ENCODE results near the gene DGAT2. TPM values are rescaled to one million over a fixed set of nuclear protein-coding genes. Genes with fewer than 3 reads are reported as not detected.

Gene DGAT2
- total and polyA plus RNA-seq, 4 donors = 57.2 to 152 (median 108) TPM

DNA sequence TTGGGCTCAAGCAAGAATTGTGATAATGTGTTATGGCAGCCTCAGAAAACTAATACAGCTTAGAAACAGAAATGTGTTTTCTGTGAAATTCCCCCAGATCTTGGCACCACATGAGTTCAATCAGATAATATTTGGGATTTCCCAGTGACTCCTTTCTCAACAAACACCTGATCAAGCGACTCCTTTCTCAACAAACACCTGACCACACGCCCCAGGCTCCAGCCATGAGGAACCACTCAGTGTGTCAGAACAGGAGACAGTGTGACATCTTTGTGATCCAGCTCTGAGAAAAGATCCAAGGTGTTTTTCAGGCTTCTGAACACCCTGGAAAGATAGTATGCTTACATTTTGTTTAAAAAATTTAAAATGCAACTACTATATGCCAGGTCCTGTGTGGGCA, 44.5 kb downstream of the DGAT2 start:
- DNase-seq (ENCODE audit: low spot score) = no peak
- Histone ChIP-seq H3K9ac (ENCODE audit: low read depth in 1 of 2, low read length in 2 of 2) (no peak overlapping the region), H3K27ac (ENCODE audit: low read depth in 1 of 2, low read length in 2 of 2) (no peak overlapping the region), H3K4me3 (ENCODE audit: low read depth in 1 of 3, low read length in 3 of 3) (no peak overlapping the region), H3K4me1 (ENCODE audit: control insufficient read depth in 4 of 4, insufficient read depth in 4 of 4, low read length in 3 of 4) (peaks cover 2 to 22% (median 21%) of the 10 kb centered on the region in 4 donors), H3K36me3 (ENCODE audit: control insufficient read depth in 4 of 4, insufficient read depth in 3 of 4, low read depth in 1 of 4, low read length in 3 of 4) (no peaks in the 10 kb centered on the region), H3K27me3 (ENCODE audit: control insufficient read depth in 4 of 4, insufficient read depth in 4 of 4, low read length in 3 of 4) (no peaks in the 10 kb centered on the region), H3K9me3 (ENCODE audit: control insufficient read depth in 4 of 4, low read length in 3 of 4) (no peaks in the 10 kb centered on the region)
- WGBS = 79% methylated on average over 2 of the region's 2 CpGs
- TF ChIP-seq TAF1 (conservative IDR thresholded peaks at IDR 0.05) (no peak), FOXA1 (IDR thresholded peaks at IDR 0.05) (no peak), ZBTB33 (IDR thresholded peaks at IDR 0.05) (no peak), SP1 (IDR thresholded peaks at IDR 0.05) (no peak), EGR1 (IDR thresholded peaks at IDR 0.05; ENCODE audit: low read depth in 2 of 2) (no peak), ATF3 (IDR thresholded peaks at IDR 0.05) (no peak), NR2F2 (IDR thresholded peaks at IDR 0.05) (no peak), JUND (IDR thresholded peaks at IDR 0.05) (no peak), RXRA (IDR thresholded peaks at IDR 0.05) (no peak)

- Histone ChIP-seq H3K4me1 (ENCODE audit: control insufficient read depth in 4 of 4, insufficient read depth in 4 of 4, low read length in 3 of 4) (peaks cover 2 to 22% (median 22%) of the 10 kb centered on the region in 4 donors), H3K9me3 (ENCODE audit: control insufficient read depth in 4 of 4, low read length in 3 of 4) (no peaks in the 10 kb centered on the region), H3K27ac (ENCODE audit: low read depth in 1 of 2, low read length in 2 of 2) (no peak overlapping the region), H3K36me3 (ENCODE audit: control insufficient read depth in 4 of 4, insufficient read depth in 3 of 4, low read depth in 1 of 4, low read length in 3 of 4) (no peaks in the 10 kb centered on the region), H3K9ac (ENCODE audit: low read depth in 1 of 2, low read length in 2 of 2) (no peak overlapping the region), H3K27me3 (ENCODE audit: control insufficient read depth in 4 of 4, insufficient read depth in 4 of 4, low read length in 3 of 4) (no peaks in the 10 kb centered on the region), H3K4me3 (ENCODE audit: low read depth in 1 of 3, low read length in 3 of 3) (no peak overlapping the region)
- 87% methylated on average over 1 of the region's 1 CpG for WGBS
- DNase-seq (ENCODE audit: low spot score) = no peak
- no peak for TF ChIP-seq GABPA (IDR thresholded peaks at IDR 0.05 in 1 of 2, conservative IDR thresholded peaks at IDR 0.05 in 1 of 2)
- TF ChIP-seq HNF4G (IDR thresholded peaks at IDR 0.05) = no peak
- no peak for TF ChIP-seq TAF1 (conservative IDR thresholded peaks at IDR 0.05)
- no peak for TF ChIP-seq SP1 (IDR thresholded peaks at IDR 0.05)
- TF ChIP-seq HNF4A (conservative IDR thresholded peaks at IDR 0.05) = no peak
- no peak for TF ChIP-seq CTCF (IDR thresholded peaks at IDR 0.05; ENCODE audit: low read depth, low read length, missing input control)
- no peak for TF ChIP-seq JUND (IDR thresholded peaks at IDR 0.05)
- TF ChIP-seq NR2F2 (IDR thresholded peaks at IDR 0.05) = no peak
- TF ChIP-seq FOXA1 (IDR thresholded peaks at IDR 0.05) = no peak
- TF ChIP-seq ATF3 (IDR thresholded peaks at IDR 0.05) = no peak
- TF ChIP-seq EGR1 (IDR thresholded peaks at IDR 0.05; ENCODE audit: low read depth in 2 of 2) = no peak
- TF ChIP-seq RAD21 (IDR thresholded peaks at IDR 0.05) = no peak
- TF ChIP-seq, protein P1, sequence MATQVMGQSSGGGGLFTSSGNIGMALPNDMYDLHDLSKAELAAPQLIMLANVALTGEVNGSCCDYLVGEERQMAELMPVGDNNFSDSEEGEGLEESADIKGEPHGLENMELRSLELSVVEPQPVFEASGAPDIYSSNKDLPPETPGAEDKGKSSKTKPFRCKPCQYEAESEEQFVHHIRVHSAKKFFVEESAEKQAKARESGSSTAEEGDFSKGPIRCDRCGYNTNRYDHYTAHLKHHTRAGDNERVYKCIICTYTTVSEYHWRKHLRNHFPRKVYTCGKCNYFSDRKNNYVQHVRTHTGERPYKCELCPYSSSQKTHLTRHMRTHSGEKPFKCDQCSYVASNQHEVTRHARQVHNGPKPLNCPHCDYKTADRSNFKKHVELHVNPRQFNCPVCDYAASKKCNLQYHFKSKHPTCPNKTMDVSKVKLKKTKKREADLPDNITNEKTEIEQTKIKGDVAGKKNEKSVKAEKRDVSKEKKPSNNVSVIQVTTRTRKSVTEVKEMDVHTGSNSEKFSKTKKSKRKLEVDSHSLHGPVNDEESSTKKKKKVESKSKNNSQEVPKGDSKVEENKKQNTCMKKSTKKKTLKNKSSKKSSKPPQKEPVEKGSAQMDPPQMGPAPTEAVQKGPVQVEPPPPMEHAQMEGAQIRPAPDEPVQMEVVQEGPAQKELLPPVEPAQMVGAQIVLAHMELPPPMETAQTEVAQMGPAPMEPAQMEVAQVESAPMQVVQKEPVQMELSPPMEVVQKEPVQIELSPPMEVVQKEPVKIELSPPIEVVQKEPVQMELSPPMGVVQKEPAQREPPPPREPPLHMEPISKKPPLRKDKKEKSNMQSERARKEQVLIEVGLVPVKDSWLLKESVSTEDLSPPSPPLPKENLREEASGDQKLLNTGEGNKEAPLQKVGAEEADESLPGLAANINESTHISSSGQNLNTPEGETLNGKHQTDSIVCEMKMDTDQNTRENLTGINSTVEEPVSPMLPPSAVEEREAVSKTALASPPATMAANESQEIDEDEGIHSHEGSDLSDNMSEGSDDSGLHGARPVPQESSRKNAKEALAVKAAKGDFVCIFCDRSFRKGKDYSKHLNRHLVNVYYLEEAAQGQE (IDR thresholded peaks at IDR 0.05) = no peak
- no peak for TF ChIP-seq RXRA (IDR thresholded peaks at IDR 0.05)
Measured at GRCh38 chr11:75813622-75814039, 45.1 kb downstream of the DGAT2 start.

Data from liver (tissue), 9 donors.